Transverse colon (tissue), 4 donors: Measurements from ENCODE around the gene ATP5ME. TPM values are rescaled to one million over a fixed set of nuclear protein-coding genes. Genes with fewer than 3 reads are reported as not detected.
A peak's percentile ranks its signal among the peaks of the same experiment; 100 is the strongest.

ENCODE experiments used
- DNase-seq: peaks from one replicate; pipeline ENCODE4 v3.0.0-alpha.2; 2019
- H3K27ac ChIP-seq, 4 donors: fragments of 200-600 bp; sonication (generic); 2 replicates each; pipeline ENCODE4 v1.5.1; 2016 to 2018; ENCODE audit warnings: inconsistent platforms in 4 of 4
- H3K27me3 ChIP-seq: fragments of 200-600 bp; sonication (generic); 2 replicates; pipeline ENCODE4 v1.5.1; 2017; ENCODE audit warnings: inconsistent platforms
- H3K36me3 ChIP-seq, 4 donors: fragments of 200-600 bp; sonication (generic); 2 replicates each; pipeline ENCODE4 v1.5.1; 2017 to 2019; ENCODE audit warnings: inconsistent platforms in 4 of 4
- H3K4me1 ChIP-seq, 4 donors: fragments of 200-600 bp; sonication (generic); 2 replicates each; pipeline ENCODE4 v1.5.1; 2017 to 2020; ENCODE audit warnings: inconsistent platforms in 4 of 4
- H3K4me3 ChIP-seq, 4 donors: fragments of 200-600 bp; sonication (generic); 1 replicate in 1 of 4; 2 replicates in 3 of 4; pipeline versions ENCODE4 v1.5.1 to v1.6.1; 2017 to 2019; ENCODE audit warnings: inconsistent platforms in 4 of 4
- H3K9me3 ChIP-seq, 2 donors: fragments of 200-600 bp; sonication (generic); 2 replicates each; pipeline ENCODE4 v1.5.1; 2017 to 2019; ENCODE audit warnings: inconsistent platforms in 2 of 2
- EP300 ChIP-seq: sonication (generic); formaldehyde crosslinking; IDR thresholded peaks from one replicate; pipeline ENCODE4 v1.6.1; 2017; ENCODE audit warnings: antibody characterized with exemption, low read depth
- POLR2A ChIP-seq: fragments of 450-650 bp; IDR thresholded peaks from one replicate; pipeline ENCODE4 v1.6.1; 2016; ENCODE audit warnings: antibody characterized with exemption, mild to moderate bottlenecking, moderate library complexity
- POLR2AphosphoS5 ChIP-seq, 3 donors: sonication (generic); formaldehyde crosslinking; IDR thresholded peaks; one replicate each; pipeline ENCODE4 v1.6.1; 2016; ENCODE audit warnings: antibody characterized with exemption in 3 of 3
- WGBS, 2 donors: methylation state at CpG; one replicate each; pipeline ENCODE4 v1.1.5; 2018; ENCODE audit warnings: low coverage in 1 of 2; 5-methylcytosine and 5-hydroxymethylcytosine counted together
- in situ Hi-C, 4 donors: fragments of 200-750 bp; cut with MboI; loops; one replicate each; pipeline versions ENCODE4 v1.15.0 to v1.15.1; 2017; ENCODE audit warnings: low sequenced_read_pairs in 3 of 4, low pct_ligation_motif_present in 1 of 4, low pct_unique_long_range_greater_than_20kb in 1 of 4
- intact Hi-C: fragments of 100-400 bp; cut with DNase I; formaldehyde crosslinking; loops from one replicate; pipeline ENCODE4 v1.15.1; 2023; ENCODE audit warnings: low total_unique reads
- total RNA-seq, 4 donors: library from RNA; depleted of rRNA; stranded (reverse); fragments of >200 nt; gene quantifications; one replicate each; pipeline ENCODE4 v1.1.0, GENCODE V29; 2016
- TF ChIP-seq, protein P1 (sequence below), 5 experiments: fragments of 200-600 bp in 3 of 5; fragments of 450-650 bp in 2 of 5; sonication (generic) in 3 of 5; IDR thresholded peaks; 1 replicate in 2 of 5; 2 replicates in 3 of 5; pipeline ENCODE4 v1.5.1; 2016 to 2017; ENCODE audit warnings: antibody characterized with exemption in 5 of 5, inconsistent platforms in 3 of 5, mild to moderate bottlenecking in 2 of 5, moderate library complexity in 1 of 5

ATP5ME gene
- total RNA-seq, 4 donors from 2014 or later = 52.0 to 152 (median 148) TPM; not detected in 1

DNA sequence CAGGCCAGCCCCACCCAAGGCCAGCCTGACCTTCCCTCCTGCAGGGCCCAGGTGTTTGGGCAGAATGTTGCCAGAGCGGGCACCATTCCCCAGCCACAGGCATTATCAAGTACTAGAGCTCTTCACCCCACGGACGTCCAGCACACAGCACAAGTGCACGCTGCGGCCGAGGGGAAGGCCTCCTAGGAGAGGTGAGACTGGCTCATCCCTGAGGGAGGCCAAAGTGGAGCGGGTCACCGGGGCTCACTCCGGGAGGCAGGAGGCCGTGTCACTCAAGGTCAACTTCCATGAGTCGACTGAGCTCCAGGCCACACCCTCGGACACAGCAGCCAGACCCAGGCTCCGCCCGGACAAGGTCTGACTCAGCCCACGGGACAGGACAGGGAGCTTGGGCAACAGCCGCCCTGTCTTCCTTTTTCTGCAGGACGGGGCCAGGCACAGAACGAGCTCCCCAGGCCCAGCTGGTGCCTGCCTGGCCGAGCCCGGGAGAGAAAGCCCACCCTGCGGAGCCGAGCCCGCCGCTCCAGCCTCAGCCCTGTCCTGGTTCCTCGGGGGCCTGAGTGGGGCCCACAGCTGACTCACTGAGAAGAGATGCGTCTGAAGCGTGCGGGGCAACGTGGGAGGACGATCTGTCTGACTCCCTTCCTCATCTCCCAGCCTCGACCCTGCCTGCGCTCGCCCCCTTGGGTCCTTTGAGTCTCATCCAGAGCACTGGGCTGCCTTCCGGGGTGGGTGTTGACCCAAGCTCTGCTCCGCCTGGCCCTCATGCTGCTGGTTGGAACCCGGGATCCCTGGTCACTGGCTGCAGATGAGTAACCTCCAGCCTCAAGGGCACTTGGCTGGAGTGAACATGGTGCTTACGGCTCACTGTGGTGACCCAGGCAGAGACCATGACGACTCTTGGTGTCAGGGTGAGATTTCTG, 13.2 kb upstream of the ATP5ME start:
- Histone ChIP-seq H3K9me3 (no peaks in the 10 kb centered on the region), H3K27ac (peak overlapping the region; percentile 76 to 87 (median 78)), H3K4me3 (peak overlapping the region in 1 of 4 donors; percentile 10), H3K27me3 (no peaks in the 10 kb centered on the region), H3K4me1 (peaks cover 16 to 51% (median 45%) of the 10 kb centered on the region in 4 donors), H3K36me3 (no peaks in the 10 kb centered on the region)
- DNase-seq = peak; percentile 91
- 20 to 60% methylated on average over 2 to 36 of the region's 38 CpGs for WGBS, 2 donors
- in situ Hi-C loops = no loop called here
- TF ChIP-seq, protein P1, sequence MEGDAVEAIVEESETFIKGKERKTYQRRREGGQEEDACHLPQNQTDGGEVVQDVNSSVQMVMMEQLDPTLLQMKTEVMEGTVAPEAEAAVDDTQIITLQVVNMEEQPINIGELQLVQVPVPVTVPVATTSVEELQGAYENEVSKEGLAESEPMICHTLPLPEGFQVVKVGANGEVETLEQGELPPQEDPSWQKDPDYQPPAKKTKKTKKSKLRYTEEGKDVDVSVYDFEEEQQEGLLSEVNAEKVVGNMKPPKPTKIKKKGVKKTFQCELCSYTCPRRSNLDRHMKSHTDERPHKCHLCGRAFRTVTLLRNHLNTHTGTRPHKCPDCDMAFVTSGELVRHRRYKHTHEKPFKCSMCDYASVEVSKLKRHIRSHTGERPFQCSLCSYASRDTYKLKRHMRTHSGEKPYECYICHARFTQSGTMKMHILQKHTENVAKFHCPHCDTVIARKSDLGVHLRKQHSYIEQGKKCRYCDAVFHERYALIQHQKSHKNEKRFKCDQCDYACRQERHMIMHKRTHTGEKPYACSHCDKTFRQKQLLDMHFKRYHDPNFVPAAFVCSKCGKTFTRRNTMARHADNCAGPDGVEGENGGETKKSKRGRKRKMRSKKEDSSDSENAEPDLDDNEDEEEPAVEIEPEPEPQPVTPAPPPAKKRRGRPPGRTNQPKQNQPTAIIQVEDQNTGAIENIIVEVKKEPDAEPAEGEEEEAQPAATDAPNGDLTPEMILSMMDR (IDR thresholded peaks at IDR 0.05) = no peak
- no peak for TF ChIP-seq EP300
- TF ChIP-seq POLR2A = no peak
- TF ChIP-seq POLR2AphosphoS5 (IDR thresholded peaks at IDR 0.05) = peak; percentile 44 to 51 (median 46)
- intact Hi-C loops = no loop called here

DNA sequence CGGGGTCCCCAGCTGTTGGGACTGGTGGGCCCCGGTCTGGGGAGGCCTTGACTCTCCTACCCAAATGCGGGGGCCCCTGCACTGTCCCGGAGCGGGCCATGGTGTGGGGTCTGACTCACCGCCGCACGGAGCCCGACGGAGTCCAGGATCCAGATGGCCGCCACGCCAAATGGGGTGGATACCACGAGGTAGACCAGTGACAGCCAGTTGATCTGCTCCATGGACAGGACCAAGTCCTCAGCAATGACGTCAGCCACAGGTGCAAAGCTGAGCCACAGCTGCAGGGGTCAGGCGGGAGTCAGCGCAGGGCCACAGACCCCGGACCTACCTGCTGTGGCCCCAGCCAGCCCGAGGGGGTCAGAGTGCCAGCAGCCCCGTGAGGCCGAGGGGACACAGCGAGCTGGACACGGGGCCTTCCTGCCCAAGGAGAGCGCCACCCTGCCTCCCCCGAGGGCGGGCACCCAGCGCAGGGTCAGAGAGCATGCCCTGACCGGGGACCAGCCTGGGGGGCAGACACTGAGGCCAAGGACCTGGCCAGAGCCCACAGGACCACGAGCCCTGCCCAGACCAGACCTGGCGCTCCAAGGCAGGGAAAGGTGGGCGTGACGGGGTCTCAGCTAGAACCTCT, 12.5 kb upstream of the ATP5ME start:
- in situ Hi-C loops (no loop called here), intact Hi-C loops (no loop called here)
- H3K4me1 ChIP-seq = peaks cover 16 to 57% (median 52%) of the 10 kb centered on the region in 4 donors
- H3K9me3 ChIP-seq = no peaks in the 10 kb centered on the region
- H3K36me3 ChIP-seq = no peaks in the 10 kb centered on the region
- H3K27ac ChIP-seq = peak overlapping the region; percentile 76 to 87 (median 78)
- DNase-seq = no peak
- TF ChIP-seq POLR2AphosphoS5 (IDR thresholded peaks at IDR 0.05) (no peak), POLR2A (no peak), EP300 (no peak)
- TF ChIP-seq, protein P1 (IDR thresholded peaks at IDR 0.05) = no peak
- H3K4me3 ChIP-seq = no peak overlapping the region
- 89 to 100% methylated on average over 1 to 28 of the region's 31 CpGs for WGBS, 2 donors
- H3K27me3 ChIP-seq = no peaks in the 10 kb centered on the region

DNA sequence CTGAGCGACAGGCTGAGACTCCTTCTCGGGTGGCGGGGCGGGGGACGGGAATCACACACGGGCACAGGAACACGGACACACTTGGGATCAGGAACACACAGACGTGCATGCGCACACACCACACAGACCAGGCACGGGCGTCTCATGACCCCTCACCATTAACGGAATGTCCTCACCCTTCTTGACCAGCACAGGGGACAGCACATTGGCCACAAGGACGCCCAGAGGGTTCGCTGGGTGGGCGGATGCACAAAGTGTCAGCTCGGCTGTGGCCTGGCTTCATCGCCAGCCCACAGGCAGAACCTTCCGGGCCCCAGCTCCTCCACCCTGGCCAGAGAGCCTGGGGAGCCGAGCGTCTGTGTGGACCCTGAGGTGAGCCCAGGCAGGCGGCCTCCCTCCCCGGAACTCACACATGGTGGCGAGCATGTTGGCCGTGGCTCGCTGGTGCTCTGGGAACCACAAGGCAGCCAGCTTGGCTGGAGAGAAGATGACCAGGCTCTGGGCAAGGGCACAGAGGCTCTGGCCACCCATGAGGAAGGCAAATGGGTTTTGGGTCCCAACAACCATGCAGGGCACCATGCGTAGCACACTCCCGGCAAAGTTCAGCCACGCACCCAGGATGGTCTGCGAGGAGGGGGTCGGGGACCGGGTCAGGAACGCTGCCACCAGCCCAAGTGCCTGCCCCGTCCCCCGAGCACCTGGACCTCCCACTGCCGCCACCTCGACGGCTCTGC, 11.8 kb upstream of the ATP5ME start:
- in situ Hi-C loops (no loop called here), intact Hi-C loops (no loop called here)
- Histone ChIP-seq H3K36me3 (no peaks in the 10 kb centered on the region), H3K4me3 (no peak overlapping the region), H3K27me3 (no peaks in the 10 kb centered on the region), H3K9me3 (no peaks in the 10 kb centered on the region), H3K4me1 (peaks cover 16 to 62% (median 57%) of the 10 kb centered on the region in 4 donors), H3K27ac (no peak overlapping the region)
- TF ChIP-seq POLR2AphosphoS5 (IDR thresholded peaks at IDR 0.05) (no peak), POLR2A (no peak), EP300 (no peak)
- TF ChIP-seq, protein P1 (IDR thresholded peaks at IDR 0.05) = no peak
- 83 to 94% methylated on average over 13 to 25 of the region's 37 CpGs for WGBS, 2 donors
- no peak for DNase-seq
